Lung (tissue), 12 donors: ENCODE results near the gene NTRK3. TPM values are rescaled to one million over a fixed set of nuclear protein-coding genes. Genes with fewer than 3 reads are reported as not detected.

ENCODE experiments used
- ATAC-seq: fragments of 200-7000 bp; cut with Tn5 transposase; one replicate; pipeline ENCODE4 v1.9.1; 2020; ENCODE audit warnings: moderate number of reproducible peaks; ENCODE audit not compliant: insufficient read depth, low FRiP score
- DNase-seq, 3 donors: peaks; one replicate each; pipeline ENCODE4 v3.0.0-alpha.2; 2013 to 2017
- H3K27ac ChIP-seq, 2 donors: one replicate each; pipeline ENCODE4 v1.5.1; 2013; ENCODE audit warnings: mild to moderate bottlenecking in 2 of 2, moderate library complexity in 2 of 2, control low read depth in 1 of 2, inconsistent platforms in 1 of 2, low read depth in 1 of 2, low read length in 1 of 2
- H3K27me3 ChIP-seq, 3 donors: one replicate each; pipeline ENCODE4 v1.5.1; 2013; ENCODE audit warnings: low read length in 2 of 3; ENCODE audit not compliant: control insufficient read depth in 3 of 3, insufficient read depth in 3 of 3
- H3K36me3 ChIP-seq, 4 donors: one replicate each; pipeline ENCODE4 v1.5.1; 2013; ENCODE audit warnings: low read length in 4 of 4, mild to moderate bottlenecking in 1 of 4, moderate library complexity in 1 of 4; ENCODE audit not compliant: control insufficient read depth in 4 of 4, insufficient read depth in 4 of 4
- H3K4me1 ChIP-seq, 5 donors: one replicate each; pipeline ENCODE4 v1.5.1; 2013; ENCODE audit warnings: low read length in 5 of 5, mild to moderate bottlenecking in 2 of 5, moderate library complexity in 1 of 5; ENCODE audit not compliant: control insufficient read depth in 5 of 5, insufficient read depth in 5 of 5
- H3K4me3 ChIP-seq: one replicate; pipeline ENCODE4 v1.5.1; 2013; ENCODE audit warnings: mild to moderate bottlenecking, control low read depth, moderate library complexity
- H3K9ac ChIP-seq, 2 donors: one replicate each; pipeline ENCODE4 v1.5.1; 2013; ENCODE audit warnings: low read length in 2 of 2, control low read depth in 1 of 2; ENCODE audit not compliant: insufficient read depth in 1 of 2
- H3K9me3 ChIP-seq, 4 donors: one replicate each; pipeline ENCODE4 v1.5.1; 2013; ENCODE audit warnings: low read length in 3 of 4, mild to moderate bottlenecking in 1 of 4, moderate library complexity in 1 of 4; ENCODE audit not compliant: control insufficient read depth in 4 of 4, insufficient read depth in 3 of 4
- WGBS, 2 donors: extraction: QIAGEN DNeasy Blood & Tissue Kit; methylation state at CpG; one replicate each; pipeline ENCODE4 v1.1.7; 2013; 5-methylcytosine and 5-hydroxymethylcytosine counted together
- polyA plus RNA-seq, 2 donors: library from polyadenylated mRNA; stranded (reverse); fragments of 200-250 nt; gene quantifications; one replicate each; pipeline ENCODE4 v1.2.1, GENCODE V29; 2013
- total RNA-seq, 2 donors: library from RNA; depleted of rRNA in 1 of 2; stranded (reverse); fragments of >200 nt in 1 of 2; gene quantifications; one replicate each; pipeline ENCODE4 v1.2.1, GENCODE V29; 2014 to 2021
- TF ChIP-seq, protein P1 (sequence below): IDR thresholded peaks from 2 replicates; pipeline ENCODE4 v1.5.1; 2012; ENCODE audit warnings: mild to moderate bottlenecking; ENCODE audit errors: control extremely low read depth, extremely low read depth
- donor health status: control.
- donor health status: control.
- donor health status: Bipolar disorder and iron deficiency.
- donor health status: healthy.
- donor health status: DM: yes; HTN: yes; CAD: no.

The NTRK3 gene
- total and polyA plus RNA-seq, 4 donors: 0.44 to 11.0 (median 4.2) TPM

DNA sequence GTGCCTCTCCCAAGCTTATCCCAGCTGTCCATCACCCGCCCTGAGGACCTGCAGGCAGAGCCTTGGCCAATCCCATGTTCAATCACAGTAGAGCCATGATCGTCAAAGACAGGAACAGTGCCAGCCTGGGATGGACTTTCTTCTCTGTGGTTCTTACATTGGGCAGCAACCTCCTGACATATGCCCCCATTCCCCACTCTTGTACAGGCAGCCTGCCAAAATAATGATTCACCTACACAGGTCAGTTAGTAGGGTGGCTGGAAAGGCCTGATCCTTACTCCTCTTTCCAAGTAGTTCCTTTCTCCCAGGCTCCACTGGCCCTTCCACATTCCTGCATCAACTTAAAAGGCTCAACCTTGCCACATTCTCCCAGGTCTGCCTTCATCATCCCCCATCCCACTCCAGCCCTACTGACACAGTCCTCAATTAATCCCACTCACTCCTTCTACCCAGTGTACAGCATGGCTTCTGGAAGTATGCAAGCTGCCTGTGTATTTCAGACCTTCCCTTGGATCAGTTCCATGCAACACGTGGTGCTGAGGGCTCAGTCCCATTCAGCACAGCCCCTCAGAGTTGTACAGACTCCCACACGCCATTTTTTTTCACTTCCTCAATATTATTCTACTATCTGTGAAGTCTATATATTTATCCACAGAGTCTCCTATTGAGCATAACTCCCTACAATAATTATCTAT lies 189.8 kb downstream of the NTRK3 start:
- Histone ChIP-seq H3K9me3 (peaks cover 0 to 3% (median 0%) of the 10 kb centered on the region in 4 donors), H3K4me1 (peaks cover 0 to 28% (median 0%) of the 10 kb centered on the region in 5 donors), H3K36me3 (no peaks in the 10 kb centered on the region), H3K9ac (no peak overlapping the region), H3K27ac (no peak overlapping the region), H3K27me3 (no peaks in the 10 kb centered on the region), H3K4me3 (no peak overlapping the region)
- TF ChIP-seq, protein P1, sequence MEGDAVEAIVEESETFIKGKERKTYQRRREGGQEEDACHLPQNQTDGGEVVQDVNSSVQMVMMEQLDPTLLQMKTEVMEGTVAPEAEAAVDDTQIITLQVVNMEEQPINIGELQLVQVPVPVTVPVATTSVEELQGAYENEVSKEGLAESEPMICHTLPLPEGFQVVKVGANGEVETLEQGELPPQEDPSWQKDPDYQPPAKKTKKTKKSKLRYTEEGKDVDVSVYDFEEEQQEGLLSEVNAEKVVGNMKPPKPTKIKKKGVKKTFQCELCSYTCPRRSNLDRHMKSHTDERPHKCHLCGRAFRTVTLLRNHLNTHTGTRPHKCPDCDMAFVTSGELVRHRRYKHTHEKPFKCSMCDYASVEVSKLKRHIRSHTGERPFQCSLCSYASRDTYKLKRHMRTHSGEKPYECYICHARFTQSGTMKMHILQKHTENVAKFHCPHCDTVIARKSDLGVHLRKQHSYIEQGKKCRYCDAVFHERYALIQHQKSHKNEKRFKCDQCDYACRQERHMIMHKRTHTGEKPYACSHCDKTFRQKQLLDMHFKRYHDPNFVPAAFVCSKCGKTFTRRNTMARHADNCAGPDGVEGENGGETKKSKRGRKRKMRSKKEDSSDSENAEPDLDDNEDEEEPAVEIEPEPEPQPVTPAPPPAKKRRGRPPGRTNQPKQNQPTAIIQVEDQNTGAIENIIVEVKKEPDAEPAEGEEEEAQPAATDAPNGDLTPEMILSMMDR: no peak
- ATAC-seq (no peak), DNase-seq (peak in 1 of 3 donors; percentile 57)
- 62 to 63% methylated on average over 4 of the region's 4 CpGs for WGBS, 2 donors

DNA sequence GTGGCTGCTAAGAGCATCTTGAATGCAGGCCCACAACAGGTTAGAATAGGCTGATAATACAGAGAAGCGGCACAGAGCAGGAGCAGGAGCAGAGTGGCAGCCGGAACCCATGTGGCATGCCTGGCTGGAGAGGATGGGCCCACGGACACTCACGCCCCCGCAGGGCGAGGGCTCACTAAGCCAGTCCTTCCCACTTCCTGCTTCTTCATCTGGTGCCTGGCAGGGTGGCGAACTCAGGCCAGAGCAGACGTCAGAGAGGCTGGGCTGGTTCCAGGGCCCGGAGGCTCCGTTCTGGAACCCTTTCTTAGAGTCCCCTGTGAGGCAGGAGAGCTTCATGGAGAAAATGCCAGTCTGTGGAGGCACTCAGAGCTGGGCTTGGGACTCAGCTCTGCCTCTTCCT lies 195.1 kb downstream of the NTRK3 start:
- DNase-seq (no peak), ATAC-seq (no peak)
- Histone ChIP-seq H3K27ac (no peak overlapping the region), H3K9ac (no peak overlapping the region), H3K4me1 (no peaks in the 10 kb centered on the region), H3K27me3 (peaks cover 0 to 3% (median 0%) of the 10 kb centered on the region in 3 donors), H3K4me3 (no peak overlapping the region), H3K36me3 (no peaks in the 10 kb centered on the region), H3K9me3 (peaks cover 0 to 3% (median 0%) of the 10 kb centered on the region in 4 donors)
- WGBS, 2 donors: 76 to 84% methylated on average over 10 of the region's 10 CpGs
- TF ChIP-seq, protein P1: no peak

DNA sequence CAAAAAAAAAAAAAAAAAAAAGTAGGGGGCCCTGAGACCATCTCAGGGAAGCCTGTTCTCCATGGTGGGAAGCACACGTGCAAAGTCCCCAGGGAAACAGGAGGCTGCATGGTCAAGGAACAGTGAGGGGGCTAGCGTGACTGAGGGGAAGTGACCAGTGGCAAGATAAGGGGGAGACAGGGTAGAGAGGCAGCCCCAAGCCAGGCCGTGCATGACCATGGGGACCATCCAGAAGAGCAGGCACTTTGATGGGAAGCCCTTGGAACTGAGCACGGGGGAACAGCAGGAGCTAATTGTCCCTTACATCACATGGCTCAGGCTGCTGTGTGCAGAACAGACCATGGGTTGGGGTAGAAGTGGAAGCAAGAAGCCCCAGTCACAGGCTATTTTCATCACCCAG lies 196.2 kb downstream of the NTRK3 start:
- H3K4me1 ChIP-seq: no peaks in the 10 kb centered on the region
- H3K27me3 ChIP-seq: peaks cover 0 to 3% (median 0%) of the 10 kb centered on the region in 3 donors
- H3K9me3 ChIP-seq: peaks cover 0 to 2% (median 0%) of the 10 kb centered on the region in 4 donors
- no peak for ATAC-seq
- H3K36me3 ChIP-seq: no peaks in the 10 kb centered on the region
- 81 to 83% methylated on average over 4 of the region's 4 CpGs for WGBS, 2 donors
- H3K4me3 ChIP-seq: peak overlapping the region; percentile 7
- no peak overlapping the region for H3K27ac ChIP-seq
- no peak overlapping the region for H3K9ac ChIP-seq
- TF ChIP-seq, protein P1: no peak
- no peak for DNase-seq
